ENCODE results near the gene PLOD3.

Gene PLOD3

DNA sequence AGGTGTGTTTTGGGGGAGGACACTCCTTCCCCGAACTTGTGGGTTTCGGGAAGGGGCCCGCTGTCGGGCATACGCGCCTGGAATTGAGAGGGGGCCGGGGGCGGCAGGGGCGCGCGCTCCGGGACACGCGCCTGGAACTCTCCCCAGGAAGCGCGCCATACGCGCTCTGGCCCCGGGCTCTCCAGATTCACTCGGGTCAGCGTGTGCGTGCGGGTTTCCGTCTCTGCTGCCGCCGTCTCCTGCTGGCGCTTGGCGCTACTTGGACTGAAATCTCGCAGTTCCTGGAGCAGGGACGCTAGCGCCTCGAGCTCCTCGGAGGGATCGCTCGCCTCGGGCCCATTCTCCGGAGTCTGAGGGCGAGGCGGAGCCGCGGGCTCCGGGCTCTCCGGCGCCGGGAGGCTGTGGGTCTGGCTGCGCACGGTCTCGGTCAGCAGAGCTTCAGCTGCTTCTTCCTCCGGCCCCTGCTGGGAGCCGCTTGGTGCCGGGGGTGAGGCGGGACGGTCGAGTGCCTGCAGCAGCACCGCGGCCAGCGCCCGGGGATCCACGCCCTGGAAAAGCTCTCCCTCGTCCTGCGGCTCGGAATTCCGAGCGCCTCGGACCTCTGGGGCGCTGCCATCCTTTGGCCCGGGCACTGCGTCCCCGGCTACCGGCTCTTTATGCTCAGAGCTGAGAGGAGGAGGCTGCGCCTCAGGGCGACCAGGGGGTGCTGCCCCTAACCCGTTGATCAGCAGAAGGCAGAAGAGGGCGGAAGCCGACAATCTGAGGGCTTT, 53.1 kb downstream of the PLOD3 start:
- DNase-seq, result peak; percentile 25

DNA sequence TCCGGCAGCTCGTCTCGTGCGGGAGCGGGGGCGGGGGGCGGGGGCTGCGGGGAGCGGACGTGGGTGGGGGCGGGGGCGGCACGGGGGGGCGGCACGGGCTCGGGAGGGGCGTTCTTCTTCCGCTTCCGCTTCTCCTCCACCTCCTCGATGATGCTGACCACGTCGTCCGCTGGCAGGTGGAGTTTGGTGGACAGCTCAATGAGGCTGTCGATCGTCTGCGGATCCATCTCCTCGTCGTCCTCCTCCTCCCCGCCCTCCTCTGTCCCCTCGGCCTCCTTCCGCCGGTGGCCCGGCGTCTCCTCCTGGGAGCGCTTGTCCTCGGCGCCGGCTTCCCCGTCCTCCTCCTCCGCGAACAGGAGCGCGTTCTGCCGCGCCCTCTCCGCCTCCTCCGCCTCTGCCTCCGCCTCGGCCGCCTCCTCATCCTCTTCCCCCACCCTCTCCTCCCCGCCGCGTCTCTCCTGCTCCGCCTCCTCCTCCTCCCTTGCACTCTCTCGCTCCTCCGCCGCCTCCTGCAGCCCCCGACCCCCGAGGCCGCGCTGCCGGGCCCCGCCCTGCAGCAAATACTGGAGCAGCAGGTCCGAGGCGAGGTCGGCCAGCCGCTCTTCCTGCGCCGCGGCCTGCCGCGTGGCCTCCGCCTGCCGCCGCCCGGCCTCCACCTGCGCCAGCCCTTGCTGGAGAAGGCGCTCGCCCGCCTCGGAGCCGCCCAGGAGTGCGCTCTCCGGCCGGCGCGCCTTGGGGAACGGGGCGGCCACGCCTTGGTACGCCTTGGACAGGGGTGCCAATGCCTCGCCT, 53.9 kb downstream of the PLOD3 start:
- no peak for DNase-seq

DNA sequence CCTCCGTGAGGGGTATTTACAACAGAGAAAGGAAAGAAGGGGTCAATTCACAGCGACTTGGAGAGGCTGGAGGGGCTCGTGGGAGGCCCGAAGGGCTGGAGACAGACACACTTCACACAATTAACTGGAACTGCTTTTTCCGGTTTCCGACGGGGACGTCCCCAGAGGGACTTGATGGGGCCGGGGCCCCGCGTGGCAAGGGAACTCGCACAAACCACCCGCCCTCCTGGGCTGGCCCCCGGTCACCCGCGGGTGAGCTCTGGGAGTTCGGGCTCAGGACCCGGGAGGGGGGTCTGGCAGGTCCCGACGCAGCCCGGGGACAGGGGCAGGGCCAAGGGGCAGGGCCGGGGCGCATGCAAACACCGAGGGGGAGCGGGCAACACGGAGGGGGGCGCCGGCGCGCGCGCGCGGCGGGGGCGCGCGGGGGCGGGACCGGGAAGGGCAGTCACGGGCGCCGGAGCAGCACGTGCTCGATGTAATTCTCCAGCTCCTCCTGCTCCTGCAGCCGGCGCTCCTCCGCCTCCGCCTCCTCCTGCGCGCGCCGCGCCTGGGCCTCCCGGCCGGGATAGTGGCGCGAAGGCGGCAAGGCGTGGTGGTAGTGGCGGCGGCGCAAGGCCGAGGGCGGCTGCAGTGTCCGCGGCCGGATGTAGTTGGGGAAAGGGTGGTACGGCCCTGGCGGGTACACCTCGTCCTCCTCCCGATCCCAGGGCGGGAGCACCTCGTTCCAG, 54.7 kb downstream of the PLOD3 start:
- peak; percentile 61 for DNase-seq

DNA sequence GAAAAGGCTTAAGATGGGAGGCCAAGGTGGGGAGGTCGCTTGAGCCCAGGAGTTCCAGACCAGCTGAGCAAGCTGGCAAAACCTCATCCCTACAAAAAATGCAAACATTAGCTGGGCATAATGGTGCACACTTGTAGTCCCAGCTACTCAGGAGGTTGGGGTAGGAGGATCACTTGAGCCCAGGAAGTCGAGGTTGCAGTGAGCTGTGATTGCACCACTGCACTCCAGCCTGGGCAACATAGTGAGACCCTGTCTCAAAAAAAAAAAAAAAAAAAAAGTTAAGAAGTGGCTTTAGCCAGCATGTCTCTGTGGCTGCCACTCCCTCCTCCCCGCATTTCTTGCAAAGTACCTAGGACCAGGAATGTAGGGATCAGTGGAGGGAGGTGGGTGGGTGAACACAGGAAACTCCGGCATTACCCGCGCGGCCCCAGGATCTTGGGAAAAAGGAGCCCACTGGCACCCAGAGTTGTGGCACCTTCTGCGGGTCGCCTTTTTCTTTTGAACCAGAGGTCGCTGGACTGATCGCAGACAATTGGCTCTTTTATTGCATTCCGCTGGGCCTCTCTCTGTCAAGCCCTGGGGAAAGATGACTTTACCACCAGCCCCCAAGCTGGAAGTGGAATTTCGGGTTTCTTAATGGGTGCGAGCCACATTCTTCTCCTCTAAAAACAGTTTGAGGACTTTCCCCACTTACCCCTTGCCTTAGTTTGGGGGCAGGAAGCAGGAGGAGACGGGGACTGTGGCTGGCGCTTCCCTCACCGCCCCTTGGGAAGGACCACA, 55.5 kb downstream of the PLOD3 start:
- DNase-seq, result no peak

DNA sequence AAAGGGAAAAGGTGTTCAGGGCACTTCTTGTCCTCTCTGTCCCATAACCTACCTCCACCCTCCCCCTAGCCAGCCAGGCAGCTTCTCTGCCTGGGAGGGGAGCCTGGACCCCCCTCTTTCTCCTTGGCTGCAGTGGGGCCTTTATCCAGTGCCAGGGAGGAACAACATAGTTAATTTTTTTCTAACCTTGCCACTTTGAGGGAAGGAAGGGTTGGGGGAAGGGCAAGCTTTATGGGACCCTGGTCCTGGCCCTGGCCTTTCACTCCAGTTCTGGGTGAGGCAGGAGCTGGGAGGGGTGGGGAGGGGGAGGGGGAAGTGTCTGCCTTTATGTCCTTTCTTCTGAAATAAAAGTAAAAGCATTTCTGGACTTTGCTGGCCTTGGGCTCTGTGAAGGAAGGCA, 56.5 kb downstream of the PLOD3 start:
- DNase-seq, result no peak

DNA sequence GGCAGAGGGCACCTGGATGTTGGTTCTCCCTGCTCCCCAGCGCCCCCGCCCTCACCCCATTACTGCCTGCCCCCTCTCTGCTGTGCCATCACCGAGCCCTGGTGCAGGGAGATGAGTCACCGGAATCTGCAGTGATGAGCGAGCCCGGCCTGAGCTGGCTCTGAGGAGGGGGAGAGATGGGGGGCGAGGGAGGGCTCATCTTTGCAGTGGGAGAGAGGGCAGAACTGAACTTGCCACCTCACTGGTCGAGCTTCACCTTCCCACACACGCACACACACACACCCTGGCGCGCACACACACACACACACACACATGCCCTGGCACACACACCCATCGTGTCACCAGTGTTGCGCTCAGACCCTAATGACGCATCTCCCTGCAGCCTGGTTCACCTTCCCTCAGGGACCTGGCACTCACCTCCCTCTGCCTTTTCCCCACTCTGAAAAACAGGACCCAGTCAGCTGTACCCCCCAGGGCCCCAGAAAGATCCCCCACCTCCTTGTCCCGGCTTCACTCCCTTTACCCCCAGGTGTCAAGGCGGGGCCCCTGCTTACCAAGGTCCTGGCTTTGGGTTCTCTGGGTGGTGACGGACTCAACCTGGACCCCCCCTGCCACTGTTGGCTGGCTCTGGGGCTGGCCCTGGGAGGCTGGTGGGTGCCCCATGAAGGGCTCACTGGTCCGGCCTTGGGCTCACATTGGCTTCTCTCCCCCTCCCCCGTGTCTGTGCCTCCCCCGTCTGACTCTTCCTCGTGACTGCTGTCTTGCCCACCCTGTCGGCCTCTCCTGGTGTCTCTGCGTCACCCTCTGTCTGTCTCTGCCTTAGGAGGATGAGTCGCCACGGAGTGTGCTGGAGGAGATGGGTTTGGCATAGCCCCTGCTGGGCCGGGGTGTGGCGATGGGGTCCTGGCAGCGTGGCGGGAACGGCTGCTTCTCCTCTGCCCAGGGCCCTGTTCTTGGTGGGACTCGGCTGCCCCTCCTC, 57.4 kb downstream of the PLOD3 start:
- no peak for DNase-seq

DNA sequence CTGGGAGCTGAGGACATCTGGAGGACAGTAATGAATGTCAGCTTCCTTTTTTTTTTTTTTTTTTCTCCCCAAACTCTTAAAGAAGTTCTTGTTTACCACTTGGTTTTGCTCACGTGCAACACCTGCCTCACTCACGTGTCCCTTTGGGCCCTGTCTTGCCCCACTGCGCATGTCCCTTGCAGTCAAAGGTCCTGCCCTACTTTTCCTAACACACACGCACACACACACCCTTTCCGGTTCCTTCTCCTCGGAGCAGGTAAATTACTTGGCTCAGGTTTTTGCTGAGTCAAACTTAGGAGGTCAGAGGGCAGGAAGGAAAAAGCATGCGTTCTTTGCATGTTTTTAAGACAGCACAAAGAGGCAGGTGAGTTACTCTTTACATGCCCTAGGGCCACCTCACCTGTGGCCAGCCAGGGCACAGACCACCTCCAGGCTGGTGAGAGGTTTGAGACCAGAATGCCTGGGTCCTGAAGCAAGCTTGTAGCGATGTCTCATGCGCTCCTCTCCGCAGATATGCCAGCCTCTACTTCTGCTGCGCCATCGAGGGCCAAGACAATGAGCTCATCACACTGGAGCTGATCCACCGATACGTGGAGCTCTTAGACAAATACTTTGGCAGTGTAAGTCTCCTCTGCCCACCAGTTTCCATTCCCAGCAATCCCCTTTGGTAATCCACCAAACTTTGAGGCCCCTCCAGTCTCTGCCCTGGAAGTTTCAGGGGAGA, 60.4 kb downstream of the PLOD3 start:
- DNase-seq, result no peak

DNA sequence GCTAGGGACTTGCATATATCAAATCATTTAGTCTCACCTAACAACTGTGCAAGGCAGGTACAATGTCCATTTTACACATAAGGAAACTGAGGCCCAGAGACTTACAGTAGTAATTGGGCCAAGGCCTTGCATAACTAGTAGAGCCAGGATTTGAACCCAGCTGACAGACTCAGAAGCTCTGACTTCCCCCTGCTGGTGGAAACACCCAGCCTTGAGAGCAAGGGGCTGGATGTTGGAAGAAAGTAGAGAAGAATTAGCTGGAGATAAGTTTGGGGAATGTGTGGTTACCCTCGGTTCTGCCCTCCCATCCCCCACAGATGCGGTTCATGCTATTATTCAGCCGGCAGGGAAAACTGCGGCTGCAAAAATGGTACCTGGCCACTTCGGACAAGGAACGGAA, 61.1 kb downstream of the PLOD3 start:
- peak; percentile 40 for DNase-seq

Measured in MV-4-11 (cell line).